ENCODE data around the gene ADAM10. TPM values are rescaled to one million over a fixed set of nuclear protein-coding genes. Genes with fewer than 3 reads are reported as not detected.

ADAM10 gene
- total RNA-seq, 6 experiments from 2014 or later = 155 to 227 (median 196) TPM

DNA sequence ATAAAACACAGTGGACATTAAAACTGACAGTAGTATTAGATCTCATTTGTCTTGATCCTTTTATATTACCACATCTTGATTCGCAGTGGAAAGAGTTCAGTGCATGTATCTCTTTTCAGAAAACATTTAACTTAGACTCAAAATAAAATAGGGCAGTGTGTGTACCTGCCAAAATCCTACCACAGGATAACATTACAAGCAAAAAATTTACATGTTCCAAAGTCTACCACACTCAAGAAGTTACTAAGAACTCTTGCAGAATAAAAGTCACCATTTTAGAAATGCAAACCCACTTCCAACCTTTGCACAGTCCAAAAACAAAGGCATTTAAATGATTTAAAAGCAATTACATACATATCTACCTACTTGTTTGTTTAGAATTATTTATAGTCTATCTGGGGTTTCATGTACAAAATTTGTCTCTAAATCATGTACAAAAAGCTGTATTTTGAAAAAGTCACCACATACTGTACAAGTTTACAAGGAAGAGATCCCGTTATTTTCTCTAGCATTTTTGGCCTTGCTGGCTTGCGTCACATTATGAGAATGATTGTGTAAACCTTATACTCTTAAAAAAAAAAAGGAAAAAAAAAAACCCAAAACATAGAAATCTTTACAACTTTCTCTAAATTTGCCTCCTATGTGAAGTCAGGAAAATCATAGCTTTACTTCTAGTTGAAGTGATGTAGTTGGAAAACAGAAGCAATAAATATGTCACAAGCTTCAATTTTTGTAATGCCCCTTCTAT is 153.8 kb downstream of the ADAM10 start:
- Mint-ChIP-seq H3K27me3 (ENCODE audit: insufficient read depth) (no peaks in the 10 kb centered on the region), H3K4me3 (no peak overlapping the region), H3K27ac (no peak overlapping the region), H3K36me3 (ENCODE audit: low read depth) (peaks cover 32% of the 10 kb centered on the region), H3K9me3 (no peaks in the 10 kb centered on the region), H3K4me1 (ENCODE audit: low read depth) (peaks cover 6% of the 10 kb centered on the region; the same call in 1 of the 2 replicates)
- TF ChIP-seq, protein P1, sequence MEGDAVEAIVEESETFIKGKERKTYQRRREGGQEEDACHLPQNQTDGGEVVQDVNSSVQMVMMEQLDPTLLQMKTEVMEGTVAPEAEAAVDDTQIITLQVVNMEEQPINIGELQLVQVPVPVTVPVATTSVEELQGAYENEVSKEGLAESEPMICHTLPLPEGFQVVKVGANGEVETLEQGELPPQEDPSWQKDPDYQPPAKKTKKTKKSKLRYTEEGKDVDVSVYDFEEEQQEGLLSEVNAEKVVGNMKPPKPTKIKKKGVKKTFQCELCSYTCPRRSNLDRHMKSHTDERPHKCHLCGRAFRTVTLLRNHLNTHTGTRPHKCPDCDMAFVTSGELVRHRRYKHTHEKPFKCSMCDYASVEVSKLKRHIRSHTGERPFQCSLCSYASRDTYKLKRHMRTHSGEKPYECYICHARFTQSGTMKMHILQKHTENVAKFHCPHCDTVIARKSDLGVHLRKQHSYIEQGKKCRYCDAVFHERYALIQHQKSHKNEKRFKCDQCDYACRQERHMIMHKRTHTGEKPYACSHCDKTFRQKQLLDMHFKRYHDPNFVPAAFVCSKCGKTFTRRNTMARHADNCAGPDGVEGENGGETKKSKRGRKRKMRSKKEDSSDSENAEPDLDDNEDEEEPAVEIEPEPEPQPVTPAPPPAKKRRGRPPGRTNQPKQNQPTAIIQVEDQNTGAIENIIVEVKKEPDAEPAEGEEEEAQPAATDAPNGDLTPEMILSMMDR (IDR thresholded peaks at IDR 0.05) = no peak
- DNase-seq = no peak

DNA sequence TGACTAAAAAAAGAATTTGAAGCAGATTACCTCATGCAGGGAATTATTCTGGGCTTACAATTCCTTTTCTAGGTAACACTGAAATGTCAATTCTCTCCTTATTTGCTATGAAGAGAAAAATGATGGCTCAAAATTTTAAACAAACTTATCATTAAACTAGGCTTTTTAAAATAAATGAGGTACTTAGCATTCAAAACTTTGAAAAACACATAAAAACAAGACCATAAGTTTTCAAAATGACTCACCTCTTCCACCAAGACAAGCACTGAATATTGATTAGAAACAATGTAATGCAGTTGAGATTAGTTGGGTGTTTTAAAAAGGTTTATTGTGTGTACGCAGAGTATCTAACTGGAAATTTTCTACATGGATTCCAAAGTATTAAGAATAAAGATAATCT is 154.6 kb downstream of the ADAM10 start:
- Mint-ChIP-seq H3K27ac (no peak overlapping the region), H3K36me3 (ENCODE audit: low read depth) (peaks cover 32% of the 10 kb centered on the region), H3K27me3 (ENCODE audit: insufficient read depth) (no peaks in the 10 kb centered on the region), H3K9me3 (no peaks in the 10 kb centered on the region), H3K4me3 (no peak overlapping the region), H3K4me1 (ENCODE audit: low read depth) (peaks cover 6% of the 10 kb centered on the region; the same call in 1 of the 2 replicates)
- no peak for DNase-seq
- TF ChIP-seq, protein P1 (IDR thresholded peaks at IDR 0.05) = no peak

DNA sequence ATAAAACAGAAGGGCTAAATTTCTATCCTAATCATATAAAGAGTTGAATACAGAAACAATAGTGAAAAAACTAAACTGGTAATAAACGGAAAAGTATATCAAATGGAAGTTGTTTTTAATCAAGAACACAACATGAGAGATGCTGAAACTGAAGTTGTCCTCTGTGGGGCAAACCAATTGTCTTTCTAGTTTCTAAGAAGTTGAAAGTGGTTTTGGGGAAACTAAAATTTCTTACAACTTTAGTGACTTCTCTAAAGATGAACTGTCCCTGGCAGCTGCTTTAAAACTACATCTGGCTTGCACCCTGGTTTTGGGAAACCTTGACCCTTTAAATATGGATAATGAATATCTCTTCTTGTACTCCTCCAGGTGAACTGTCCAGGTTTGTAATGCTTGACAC is 155.6 kb downstream of the ADAM10 start:
- H3K9me3 Mint-ChIP-seq = no peaks in the 10 kb centered on the region
- peaks cover 27% of the 10 kb centered on the region for H3K36me3 Mint-ChIP-seq (ENCODE audit: low read depth)
- H3K27me3 Mint-ChIP-seq (ENCODE audit: insufficient read depth) = no peaks in the 10 kb centered on the region
- TF ChIP-seq, protein P1 (IDR thresholded peaks at IDR 0.05) = no peak
- no peak overlapping the region for H3K27ac Mint-ChIP-seq
- H3K4me1 Mint-ChIP-seq (ENCODE audit: low read depth) = peaks cover 6% of the 10 kb centered on the region; the same call in 1 of the 2 replicates
- DNase-seq = no peak
- no peak overlapping the region for H3K4me3 Mint-ChIP-seq

DNA sequence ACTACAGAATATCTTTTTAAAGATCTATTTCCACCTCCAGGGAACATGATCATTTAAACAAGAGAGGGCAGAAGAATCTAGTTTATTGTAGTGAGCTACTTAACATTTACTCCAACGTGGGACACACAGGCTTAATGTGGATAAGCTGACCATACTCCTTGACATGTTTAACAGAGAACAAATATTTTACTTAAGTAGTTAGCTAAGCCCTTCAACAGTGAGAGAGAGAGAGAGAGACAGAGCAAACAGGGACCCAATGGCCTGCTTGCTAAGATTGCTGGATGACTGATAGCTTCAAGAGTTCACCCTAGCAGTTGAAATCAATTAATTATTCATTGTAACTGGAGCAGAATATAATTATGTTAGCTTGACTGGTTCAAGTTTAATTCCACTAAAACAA is 158.6 kb downstream of the ADAM10 start:
- Mint-ChIP-seq H3K27ac (no peak overlapping the region), H3K9me3 (no peaks in the 10 kb centered on the region), H3K4me1 (ENCODE audit: low read depth) (peaks cover 6% of the 10 kb centered on the region; the same call in 1 of the 2 replicates), H3K27me3 (ENCODE audit: insufficient read depth) (no peaks in the 10 kb centered on the region; the same call in none of the 2 replicates), H3K36me3 (ENCODE audit: low read depth) (peaks cover 17% of the 10 kb centered on the region), H3K4me3 (no peak overlapping the region)
- TF ChIP-seq, protein P1 (IDR thresholded peaks at IDR 0.05) = no peak
- no peak for DNase-seq

DNA sequence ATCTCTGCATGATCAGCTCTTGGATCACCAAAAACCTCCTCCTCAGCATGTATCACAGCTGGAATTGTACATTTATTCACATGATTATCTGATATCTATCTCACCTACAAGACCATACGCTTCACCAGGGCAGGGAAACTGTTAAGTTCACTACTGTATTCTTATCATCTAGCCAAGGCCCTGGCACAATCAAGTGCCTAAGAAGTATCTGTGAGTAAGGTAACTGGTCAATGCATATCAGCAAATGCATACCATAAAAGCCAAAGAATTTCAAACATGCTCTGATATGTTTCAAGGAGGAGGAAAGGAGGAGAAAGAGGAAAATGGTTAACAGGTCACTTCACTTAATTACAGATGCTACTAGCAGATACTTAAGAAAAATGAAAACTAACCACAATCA is 159.3 kb downstream of the ADAM10 start:
- no peaks in the 10 kb centered on the region; the same call in none of the 2 replicates for H3K27me3 Mint-ChIP-seq (ENCODE audit: insufficient read depth)
- H3K4me3 Mint-ChIP-seq = no peak overlapping the region
- H3K36me3 Mint-ChIP-seq (ENCODE audit: low read depth) = peaks cover 17% of the 10 kb centered on the region
- TF ChIP-seq, protein P1 (IDR thresholded peaks at IDR 0.05) = no peak
- peaks cover 6% of the 10 kb centered on the region; the same call in 1 of the 2 replicates for H3K4me1 Mint-ChIP-seq (ENCODE audit: low read depth)
- no peaks in the 10 kb centered on the region for H3K9me3 Mint-ChIP-seq
- no peak for DNase-seq
- H3K27ac Mint-ChIP-seq = no peak overlapping the region
